NCI-H510A treated with DMSO at 0.1 percent for 48 hours (cell line): Measurements from ENCODE around the gene RSPH10B2.
"Not testable (repeated sequence)": the region's sequence is repeated elsewhere in the genome, so short reads cannot be mapped to it uniquely, and the experiment has no call there.

ENCODE experiments used
- DNase-seq: peaks from one replicate; lab custom pipeline; 2025; lab: John Stamatoyannopoulos, UW

RSPH10B2 gene

GRCh38 chr7:6792113-6792872, 38.4 kb downstream of the RSPH10B2 start:
- not testable (repeated sequence) for DNase-seq

DNA sequence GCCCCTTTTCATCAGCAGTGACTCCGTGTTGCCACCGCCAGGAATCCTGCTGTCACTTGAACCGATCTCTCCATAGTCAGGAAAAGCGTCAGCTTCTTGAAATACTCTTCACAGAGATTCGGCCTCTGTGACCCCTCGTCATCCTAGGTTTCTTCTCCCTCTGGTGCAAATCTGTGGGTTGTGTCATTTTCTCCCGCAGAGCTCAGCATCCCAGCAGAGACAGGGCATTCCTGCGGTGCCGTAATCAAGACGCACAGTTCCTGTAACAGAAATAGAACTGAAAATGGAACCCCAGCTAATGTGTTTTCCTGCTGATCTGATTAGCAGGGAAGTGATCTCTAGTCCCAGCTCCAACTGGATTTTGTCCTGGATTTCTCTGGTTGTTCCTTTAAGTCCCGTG, 40.4 kb downstream of the RSPH10B2 start:
- DNase-seq = not testable (repeated sequence)

DNA sequence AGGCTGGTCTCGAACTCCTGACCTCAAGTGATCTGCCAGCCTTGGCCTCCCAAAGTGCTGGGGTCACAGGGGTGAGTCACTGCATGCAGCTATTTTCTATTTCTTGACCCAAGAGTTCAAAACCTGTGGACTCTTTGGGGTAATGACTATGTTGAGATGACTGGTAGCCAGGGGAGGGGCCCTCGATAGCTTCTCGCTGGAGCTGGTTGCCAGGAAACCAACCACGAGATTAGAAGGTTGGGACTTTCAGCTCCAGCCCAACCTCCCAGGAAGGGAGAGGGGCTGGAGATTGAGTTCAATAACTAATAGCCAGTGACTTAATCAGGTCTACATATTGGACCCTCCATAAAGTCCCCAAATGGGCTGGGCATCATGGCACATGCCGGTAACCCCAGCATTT, 43.3 kb downstream of the RSPH10B2 start:
- DNase-seq = not testable (repeated sequence)

DNA sequence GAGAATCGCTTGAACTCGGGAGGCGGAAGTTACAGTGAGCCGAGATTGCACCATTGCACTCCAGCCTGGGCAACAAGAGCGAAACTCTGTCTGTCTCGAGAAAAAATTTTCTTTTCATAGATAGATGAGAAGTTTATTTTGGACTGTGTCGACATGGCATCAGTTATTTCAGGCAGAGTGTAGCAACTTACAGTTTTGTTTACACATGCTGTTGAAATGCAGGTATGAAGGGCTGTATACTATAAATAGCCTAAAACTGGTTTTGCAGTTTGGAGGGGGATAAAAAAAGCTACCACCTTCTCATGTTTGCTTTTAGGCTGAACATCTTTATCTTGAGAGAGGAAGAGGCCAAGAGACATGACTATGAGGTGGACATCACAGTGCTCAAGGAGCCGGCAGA, 44.1 kb downstream of the RSPH10B2 start:
- not testable (repeated sequence) for DNase-seq

- DNase-seq = not testable (repeated sequence)
Observed at GRCh38 chr7:6799887-6800286, 46.0 kb downstream of the RSPH10B2 start.

- not testable (repeated sequence) for DNase-seq
Observed at GRCh38 chr7:6800331-6800730, 46.4 kb downstream of the RSPH10B2 start.

GRCh38 chr7:6807393-6807918, 53.6 kb downstream of the RSPH10B2 start:
- DNase-seq = not testable (repeated sequence)

DNA sequence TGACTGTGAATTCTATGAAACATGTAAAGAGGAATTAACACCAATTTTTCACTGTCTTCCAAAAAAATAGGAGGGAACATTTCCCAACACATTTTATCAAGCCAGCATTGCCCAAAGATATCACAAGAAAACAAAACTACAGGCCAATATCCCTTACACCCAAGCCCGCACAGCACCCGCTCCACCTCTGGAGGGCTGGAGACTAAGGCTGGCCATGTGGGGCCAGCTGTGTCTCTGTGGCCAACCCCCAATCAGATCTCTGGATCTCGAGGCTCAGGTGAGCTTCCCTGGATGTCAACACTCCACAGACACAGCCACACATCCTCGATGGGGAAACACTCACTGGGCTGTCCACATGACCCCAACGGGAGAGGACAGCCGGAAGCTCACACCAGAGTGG, 54.1 kb downstream of the RSPH10B2 start:
- not testable (repeated sequence) for DNase-seq

GRCh38 chr7:6813011-6813410, 59.1 kb downstream of the RSPH10B2 start:
- DNase-seq = not testable (repeated sequence)

GRCh38 chr7:6815470-6815869, 61.6 kb downstream of the RSPH10B2 start:
- not testable (repeated sequence) for DNase-seq

DNA sequence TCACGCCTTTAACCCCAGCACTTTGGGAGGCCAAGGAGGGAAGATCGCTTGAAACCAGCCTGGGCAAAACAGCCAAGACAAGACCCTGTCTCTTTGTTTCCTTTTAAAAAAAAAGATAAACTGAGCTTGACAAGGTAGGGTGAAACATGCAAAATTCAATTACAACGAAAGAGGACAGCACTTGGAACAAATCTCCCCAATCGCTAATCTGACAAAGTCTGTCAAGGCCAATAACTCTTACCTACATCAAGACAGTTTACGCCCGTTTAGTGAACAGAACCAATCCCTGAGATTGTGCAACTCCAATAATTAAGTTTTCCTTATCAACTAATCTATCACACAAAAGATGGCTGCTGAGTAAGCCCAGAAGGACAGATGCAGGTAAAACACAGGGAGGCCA, 67.7 kb downstream of the RSPH10B2 start:
- DNase-seq = not testable (repeated sequence)

GRCh38 chr7:6825236-6826125, 71.6 kb downstream of the RSPH10B2 start:
- DNase-seq = not testable (repeated sequence)

GRCh38 chr7:6826151-6826550, 72.2 kb downstream of the RSPH10B2 start, which contains the start of gene CCZ1B:
CCZ1B (minus strand) TSS chr7:6826275; CDS start chr7:6826197, 78 bp downstream.
- peak; percentile 47 for DNase-seq

DNA sequence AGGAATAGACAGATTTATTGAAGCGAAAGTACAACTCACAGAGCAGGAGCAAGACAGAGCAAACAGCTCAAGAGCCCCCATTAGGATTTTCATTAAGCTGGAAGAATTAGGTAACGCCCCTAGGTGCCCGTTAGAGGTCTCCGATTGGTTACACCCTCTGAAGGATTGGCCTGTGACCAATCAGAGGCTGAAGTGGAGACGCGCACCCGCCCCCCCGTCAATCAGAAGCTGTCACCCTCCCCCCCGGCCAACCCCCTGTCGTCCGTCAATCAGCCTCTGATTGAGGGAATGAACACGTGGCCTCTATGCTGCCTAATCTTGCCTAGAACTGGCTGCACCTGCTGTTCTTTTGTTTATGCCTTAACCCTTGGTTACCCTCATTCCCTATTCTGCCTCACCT, 73.3 kb downstream of the RSPH10B2 start:
- DNase-seq = peak; percentile 65

- DNase-seq = not testable (repeated sequence)
Observed at GRCh38 chr7:6829616-6830015, 75.7 kb downstream of the RSPH10B2 start.

GRCh38 chr7:6830026-6830425, 76.1 kb downstream of the RSPH10B2 start:
- DNase-seq = not testable (repeated sequence)

DNA sequence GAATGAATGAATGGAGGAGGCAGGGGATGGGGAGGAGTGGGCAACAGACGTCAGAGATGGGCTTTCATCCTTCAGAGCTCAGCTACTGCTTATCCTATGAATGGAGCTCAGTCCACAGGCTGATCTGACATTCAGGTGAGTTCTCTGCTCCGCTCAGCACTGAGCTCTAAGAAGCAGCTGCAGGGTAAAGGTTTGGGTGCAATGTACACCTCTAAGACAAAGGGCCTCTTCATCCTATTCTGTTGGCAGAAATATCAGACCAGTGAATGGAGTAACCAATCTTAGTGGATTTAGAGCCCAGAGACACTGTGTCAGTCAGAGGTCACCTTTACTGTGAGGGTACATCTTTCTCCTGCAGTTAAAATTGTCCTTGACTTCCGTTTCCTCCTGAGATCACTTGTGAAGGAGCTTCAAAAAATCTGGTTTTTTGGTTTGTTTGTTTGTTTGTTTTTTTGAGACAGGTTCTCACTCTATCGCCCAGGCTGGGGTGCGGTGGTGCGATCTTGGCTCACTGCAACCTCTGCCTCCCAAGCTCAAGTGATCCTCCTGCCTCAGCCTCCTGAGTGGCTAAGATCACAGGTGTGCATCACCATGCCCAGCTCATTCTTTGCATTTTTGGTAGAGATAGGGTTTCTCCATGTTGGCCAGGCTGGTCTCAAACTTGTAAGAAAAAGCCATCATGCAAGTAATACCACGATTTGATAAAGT, 77.3 kb downstream of the RSPH10B2 start:
- DNase-seq = no peak

DNA sequence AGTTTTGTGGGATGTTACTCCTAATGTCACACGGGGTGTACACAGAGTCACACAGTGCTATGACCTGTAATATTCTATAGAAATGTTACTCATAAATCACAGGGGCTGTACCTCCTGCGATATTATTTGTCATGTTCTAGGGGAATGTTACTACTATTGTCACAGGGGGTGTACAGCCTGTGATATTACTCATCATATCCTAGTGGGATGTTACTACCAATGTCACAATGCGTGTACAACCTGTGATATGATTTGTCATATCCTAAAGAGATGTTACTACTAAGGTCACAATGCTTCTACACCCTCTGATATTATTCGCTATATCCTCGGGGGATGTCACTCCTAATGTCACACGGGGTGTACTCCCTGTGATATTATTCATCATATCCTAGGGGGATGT, 79.7 kb downstream of the RSPH10B2 start:
- no peak for DNase-seq

DNA sequence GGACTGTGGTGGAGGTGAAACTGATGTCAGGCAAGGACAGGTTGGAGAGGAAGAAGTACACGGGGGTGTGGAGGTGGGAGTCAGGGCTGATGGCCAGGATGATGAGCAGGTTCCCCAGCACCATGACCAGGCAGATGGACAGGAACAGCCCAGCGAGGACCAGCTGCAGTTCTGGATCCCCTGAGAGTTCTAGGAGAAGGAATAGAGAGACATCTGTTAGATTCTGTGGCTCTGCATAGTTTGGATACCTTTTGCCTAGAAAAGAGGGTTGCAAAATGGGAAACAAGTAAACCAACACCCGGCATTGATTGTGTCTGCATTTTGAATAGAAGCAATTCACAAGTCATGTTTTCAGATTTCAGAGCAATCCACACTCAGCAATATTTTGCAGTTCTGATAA, 81.6 kb downstream of the RSPH10B2 start:
- not testable (repeated sequence) for DNase-seq

DNA sequence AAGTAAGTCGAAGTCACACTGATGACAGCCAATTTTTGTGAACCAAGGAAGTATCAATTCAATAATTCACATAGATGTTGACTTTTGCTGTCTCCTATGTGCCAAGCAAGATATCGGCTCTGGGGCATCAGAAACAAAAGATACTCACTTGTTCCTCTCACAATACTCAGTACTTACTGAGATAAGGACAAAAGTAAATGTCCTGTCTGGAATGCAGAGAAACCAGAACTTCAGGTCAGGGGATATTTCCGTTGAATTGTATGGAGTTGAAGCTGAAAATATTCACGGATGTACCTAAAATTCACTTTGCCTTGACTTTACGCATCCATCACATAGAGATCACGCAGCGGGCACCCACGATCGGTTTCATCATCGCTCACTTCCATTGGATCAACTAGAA, 83.2 kb downstream of the RSPH10B2 start:
- DNase-seq = not testable (repeated sequence)

GRCh38 chr7:6842278-6842921, 88.5 kb downstream of the RSPH10B2 start:
- not testable (repeated sequence) for DNase-seq
